Activated B cell treated with CpG ODN at 0.5 μM for 24 hours (primary cell): Measurements from ENCODE around the gene SORBS1. TPM values are rescaled to one million over a fixed set of nuclear protein-coding genes. Genes with fewer than 3 reads are reported as not detected.

Experiments used
- ATAC-seq: fragments of 200-7000 bp; cut with Tn5 transposase; one replicate; pipeline ENCODE4 v1.10.0; 2021; ENCODE audit warnings: low read depth, mild to moderate bottlenecking, moderate library complexity
- CTCF ChIA-PET: fragments of 350-600 bp; sonication (Branson Sonifier 250); formaldehyde crosslinking; loops from one replicate; lab custom pipeline; 2021; ENCODE audit warnings: antibody characterized with exemption; lab: Charles Lee
- POLR2A ChIA-PET: fragments of 350-600 bp; sonication (Branson Sonifier 250); formaldehyde crosslinking; loops from one replicate; lab custom pipeline; 2021; ENCODE audit warnings: antibody characterized with exemption; lab: Charles Lee
- DNase-seq: peaks from one replicate; pipeline ENCODE4 v3.0.0; 2022
- H3K27ac Mint-ChIP-seq: one replicate; pipeline ENCODE4 v1.8.0; 2020; ENCODE audit warnings: mixed read lengths
- H3K27me3 Mint-ChIP-seq: one replicate; pipeline ENCODE4 v1.8.0; 2021; ENCODE audit warnings: mixed read lengths
- H3K36me3 Mint-ChIP-seq: one replicate; pipeline ENCODE4 v1.8.0; 2021; ENCODE audit warnings: low read depth, mixed read lengths
- H3K4me1 Mint-ChIP-seq: one replicate; pipeline ENCODE4 v1.8.0; 2021; ENCODE audit warnings: mixed read lengths
- H3K4me3 Mint-ChIP-seq: one replicate; pipeline ENCODE4 v1.8.0; 2020; ENCODE audit warnings: mild to moderate bottlenecking, mixed read lengths
- H3K9me3 Mint-ChIP-seq: one replicate; pipeline ENCODE4 v1.8.0; 2020; ENCODE audit warnings: mixed read lengths
- CTCF ChIP-seq: fragments of 200-600 bp; IDR thresholded peaks from one replicate; pipeline ENCODE4 v1.8.0; 2022; ENCODE audit warnings: antibody characterized with exemption, mild to moderate bottlenecking
- intact Hi-C: fragments of 100-400 bp; cut with micrococcal nuclease; formaldehyde crosslinking; loops from one replicate; pipeline ENCODE4 v1.15.1; 2024
- total RNA-seq: library from RNA; stranded (reverse); gene quantifications from 2 replicates; pipeline ENCODE4 v1.2.3, GENCODE V29; 2022

Gene SORBS1
- total RNA-seq, 1 donor from 2014 or later, result 0.42 TPM

- Mint-ChIP-seq H3K36me3 (no peaks in the 10 kb centered on the region), H3K4me3 (no peak overlapping the region), H3K27me3 (peaks cover 15% of the 10 kb centered on the region), H3K9me3 (no peaks in the 10 kb centered on the region), H3K27ac (no peak overlapping the region), H3K4me1 (peaks cover 6% of the 10 kb centered on the region)
- CTCF ChIA-PET, result no interaction called here
- no peak for ATAC-seq
- no peak for DNase-seq
- TF ChIP-seq CTCF, result no peak
- POLR2A ChIA-PET, result no interaction called here
- intact Hi-C loops, result no loop called here
These were observed 169.0 kb downstream of the SORBS1 start for GRCh38 chr10:95392217-95392584.

GRCh38 chr10:95391581-95392216, 169.5 kb downstream of the SORBS1 start:
- H3K4me3 Mint-ChIP-seq, result no peak overlapping the region
- H3K36me3 Mint-ChIP-seq, result no peaks in the 10 kb centered on the region
- H3K27ac Mint-ChIP-seq, result no peak overlapping the region
- ChIA-PET CTCF (no interaction called here), POLR2A (no interaction called here)
- no peaks in the 10 kb centered on the region for H3K9me3 Mint-ChIP-seq
- H3K27me3 Mint-ChIP-seq, result peaks cover 15% of the 10 kb centered on the region
- no peak for TF ChIP-seq CTCF
- peaks cover 8% of the 10 kb centered on the region for H3K4me1 Mint-ChIP-seq
- intact Hi-C loops, result no loop called here
- DNase-seq, result no peak
- no peak for ATAC-seq

- Mint-ChIP-seq H3K4me1 (peaks cover 8% of the 10 kb centered on the region), H3K36me3 (no peaks in the 10 kb centered on the region), H3K27me3 (peaks cover 15% of the 10 kb centered on the region), H3K4me3 (no peak overlapping the region), H3K9me3 (no peaks in the 10 kb centered on the region), H3K27ac (no peak overlapping the region)
- TF ChIP-seq CTCF, result no peak
- intact Hi-C loops, result no loop called here
- ATAC-seq, result no peak
- ChIA-PET CTCF (no interaction called here), POLR2A (no interaction called here)
- no peak for DNase-seq
These were observed 170.0 kb downstream of the SORBS1 start for GRCh38 chr10:95391164-95391563.

GRCh38 chr10:95389982-95390381, 171.2 kb downstream of the SORBS1 start:
- Mint-ChIP-seq H3K4me3 (no peak overlapping the region), H3K27me3 (peaks cover 11% of the 10 kb centered on the region), H3K36me3 (no peaks in the 10 kb centered on the region), H3K27ac (no peak overlapping the region), H3K9me3 (no peaks in the 10 kb centered on the region), H3K4me1 (peaks cover 8% of the 10 kb centered on the region)
- POLR2A ChIA-PET, result no interaction called here
- no peak for DNase-seq
- TF ChIP-seq CTCF, result no peak
- ATAC-seq, result no peak
- intact Hi-C loops, result no loop called here
- CTCF ChIA-PET, result no interaction called here

GRCh38 chr10:95389176-95389575, 172.0 kb downstream of the SORBS1 start:
- Mint-ChIP-seq H3K4me3 (no peak overlapping the region), H3K27me3 (peaks cover 9% of the 10 kb centered on the region), H3K4me1 (peaks cover 8% of the 10 kb centered on the region), H3K27ac (no peak overlapping the region), H3K9me3 (no peaks in the 10 kb centered on the region), H3K36me3 (no peaks in the 10 kb centered on the region)
- DNase-seq (no peak), ATAC-seq (no peak)
- intact Hi-C loops, result no loop called here
- ChIA-PET POLR2A (no interaction called here), CTCF (no interaction called here)
- no peak for TF ChIP-seq CTCF
